OCI-LY1 (cell line): ENCODE results near the gene IL31RA.

Experiments
- H2AFZ ChIP-seq: fragments of 200-600 bp; sonication (generic), shearing (Covaris generic); 2 replicates; pipeline ENCODE4 v1.6.0; 2014; ENCODE audit warnings: antibody characterized with exemption, mild to moderate bottlenecking, low read length
- H3F3A ChIP-seq: fragments of 200-600 bp; sonication (generic), shearing (Covaris generic); 2 replicates; pipeline ENCODE4 v1.6.0; 2014; ENCODE audit warnings: mild to moderate bottlenecking, antibody characterized with exemption, low read length, moderate library complexity; ENCODE audit not compliant: insufficient read depth
- H3K27ac ChIP-seq: fragments of 200-600 bp; sonication (generic); 2 replicates; pipeline ENCODE4 v1.5.1; 2014; ENCODE audit warnings: low read length, mixed run types, mild to moderate bottlenecking, low read depth; ENCODE audit not compliant: poor library complexity, severe bottlenecking
- H3K27me3 ChIP-seq: fragments of 200-600 bp; sonication (generic); 2 replicates; pipeline ENCODE4 v1.6.0; 2014; ENCODE audit warnings: antibody characterized with exemption, mild to moderate bottlenecking, low read length, moderate library complexity; ENCODE audit not compliant: insufficient read depth
- H3K36me3 ChIP-seq: fragments of 200-600 bp; sonication (generic); 2 replicates; pipeline ENCODE4 v1.6.1; 2014; ENCODE audit warnings: mild to moderate bottlenecking, antibody characterized with exemption, low read length, moderate library complexity, mixed read lengths; ENCODE audit not compliant: insufficient read depth
- H3K4me1 ChIP-seq: fragments of 200-600 bp; sonication (generic); 2 replicates; pipeline ENCODE4 v1.5.1; 2014; ENCODE audit warnings: mild to moderate bottlenecking, low read length, moderate library complexity; ENCODE audit not compliant: insufficient read depth, severe bottlenecking
- H3K4me2 ChIP-seq: fragments of 200-600 bp; sonication (generic), shearing (Covaris generic); 2 replicates; pipeline ENCODE4 v1.6.1; 2014; ENCODE audit warnings: low read length
- H3K4me3 ChIP-seq: fragments of 200-600 bp; sonication (generic); 2 replicates; pipeline ENCODE4 v1.5.1; 2014; ENCODE audit warnings: low read length, low read depth, mild to moderate bottlenecking, mixed read lengths; ENCODE audit not compliant: poor library complexity, severe bottlenecking
- H3K79me2 ChIP-seq: fragments of 200-600 bp; shearing (Covaris generic); 2 replicates; pipeline ENCODE4 v1.6.1; 2016; ENCODE audit warnings: mixed run types, low read length, mixed read lengths; ENCODE audit not compliant: insufficient read depth
- H3K9ac ChIP-seq: fragments of 200-600 bp; sonication (generic), shearing (Covaris generic); 2 replicates; pipeline ENCODE4 v1.6.1; 2014; ENCODE audit warnings: mild to moderate bottlenecking, low read length, mixed read lengths
- H3K9me2 ChIP-seq: fragments of 200-600 bp; sonication (generic), shearing (Covaris generic); 2 replicates; pipeline ENCODE4 v1.6.1; 2014; ENCODE audit warnings: low read depth, mild to moderate bottlenecking, low read length, mixed read lengths
- H3K9me3 ChIP-seq: fragments of 200-600 bp; shearing (Covaris generic); 2 replicates; pipeline ENCODE4 v1.6.1; 2014; ENCODE audit warnings: low read length, mixed read lengths
- H4K20me1 ChIP-seq: fragments of 200-600 bp; sonication (generic), shearing (Covaris generic); 2 replicates; pipeline ENCODE4 v1.6.0; 2016; ENCODE audit warnings: mild to moderate bottlenecking, low read length; ENCODE audit not compliant: insufficient read depth
- EZH2 ChIP-seq: fragments of 200-600 bp; sonication (generic), shearing (Covaris generic); IDR thresholded peaks from 2 replicates; pipeline ENCODE4 v1.8.0; 2017; ENCODE audit warnings: borderline replicate concordance, mixed run types, mild to moderate bottlenecking, antibody characterized with exemption, low read length, moderate library complexity, mixed read lengths
- TF ChIP-seq, protein P1 (sequence below): fragments of 200-600 bp; sonication (generic), shearing (Covaris generic); IDR thresholded peaks from 2 replicates; pipeline ENCODE4 v1.5.1; 2017; ENCODE audit warnings: mild to moderate bottlenecking, antibody characterized with exemption, low read length, moderate library complexity, mixed read lengths

Gene IL31RA

DNA sequence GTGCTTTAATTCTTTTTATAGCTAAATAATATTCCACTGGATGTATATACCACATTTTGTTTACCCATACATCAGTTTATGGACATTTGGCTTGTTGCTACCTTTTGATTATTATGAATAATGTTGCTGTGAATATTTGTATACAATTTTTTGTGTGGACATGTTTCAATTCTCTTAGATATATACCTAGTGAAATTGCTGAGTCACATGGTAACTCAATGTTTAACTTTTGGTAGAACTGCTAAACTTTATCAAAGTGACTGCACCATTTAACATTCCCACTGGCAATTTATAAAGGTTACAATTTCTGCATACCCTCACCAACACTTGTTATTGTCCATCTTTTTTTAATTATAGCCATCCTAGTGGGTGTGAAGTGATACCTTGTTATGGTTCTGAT is 22.1 kb downstream of the IL31RA start:
- Histone ChIP-seq H3K36me3 (no peaks in the 10 kb centered on the region), H3K4me2 (no peak overlapping the region), H3K27ac (no peak overlapping the region), H3K9me2 (no peaks in the 10 kb centered on the region), H3K79me2 (no peaks in the 10 kb centered on the region), H3K9ac (no peak overlapping the region), H2AFZ (no peak overlapping the region), H3K27me3 (no peaks in the 10 kb centered on the region), H3F3A (no peaks in the 10 kb centered on the region), H3K4me1 (no peaks in the 10 kb centered on the region), H3K9me3 (no peaks in the 10 kb centered on the region), H3K4me3 (no peak overlapping the region), H4K20me1 (no peaks in the 10 kb centered on the region)
- TF ChIP-seq, protein P1, sequence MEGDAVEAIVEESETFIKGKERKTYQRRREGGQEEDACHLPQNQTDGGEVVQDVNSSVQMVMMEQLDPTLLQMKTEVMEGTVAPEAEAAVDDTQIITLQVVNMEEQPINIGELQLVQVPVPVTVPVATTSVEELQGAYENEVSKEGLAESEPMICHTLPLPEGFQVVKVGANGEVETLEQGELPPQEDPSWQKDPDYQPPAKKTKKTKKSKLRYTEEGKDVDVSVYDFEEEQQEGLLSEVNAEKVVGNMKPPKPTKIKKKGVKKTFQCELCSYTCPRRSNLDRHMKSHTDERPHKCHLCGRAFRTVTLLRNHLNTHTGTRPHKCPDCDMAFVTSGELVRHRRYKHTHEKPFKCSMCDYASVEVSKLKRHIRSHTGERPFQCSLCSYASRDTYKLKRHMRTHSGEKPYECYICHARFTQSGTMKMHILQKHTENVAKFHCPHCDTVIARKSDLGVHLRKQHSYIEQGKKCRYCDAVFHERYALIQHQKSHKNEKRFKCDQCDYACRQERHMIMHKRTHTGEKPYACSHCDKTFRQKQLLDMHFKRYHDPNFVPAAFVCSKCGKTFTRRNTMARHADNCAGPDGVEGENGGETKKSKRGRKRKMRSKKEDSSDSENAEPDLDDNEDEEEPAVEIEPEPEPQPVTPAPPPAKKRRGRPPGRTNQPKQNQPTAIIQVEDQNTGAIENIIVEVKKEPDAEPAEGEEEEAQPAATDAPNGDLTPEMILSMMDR: no peak
- no peak for TF ChIP-seq EZH2

GRCh38 chr5:55877655-55878054 is 26.5 kb downstream of the IL31RA start:
- H3K79me2 ChIP-seq: no peaks in the 10 kb centered on the region
- no peak overlapping the region for H3K4me2 ChIP-seq
- no peaks in the 10 kb centered on the region for H3K27me3 ChIP-seq
- H3K4me1 ChIP-seq: no peaks in the 10 kb centered on the region
- H3K36me3 ChIP-seq: no peaks in the 10 kb centered on the region
- no peak overlapping the region for H3K4me3 ChIP-seq
- H3K27ac ChIP-seq: no peak overlapping the region
- no peaks in the 10 kb centered on the region for H3K9me2 ChIP-seq
- H3K9me3 ChIP-seq: no peaks in the 10 kb centered on the region
- no peak overlapping the region for H3K9ac ChIP-seq
- H4K20me1 ChIP-seq: no peaks in the 10 kb centered on the region
- H3F3A ChIP-seq: no peaks in the 10 kb centered on the region
- TF ChIP-seq, protein P1: no peak
- TF ChIP-seq EZH2: no peak
- H2AFZ ChIP-seq: no peak overlapping the region

- H3F3A ChIP-seq: no peaks in the 10 kb centered on the region
- H3K4me2 ChIP-seq: no peak overlapping the region
- no peaks in the 10 kb centered on the region for H3K36me3 ChIP-seq
- no peaks in the 10 kb centered on the region for H3K79me2 ChIP-seq
- H2AFZ ChIP-seq: no peak overlapping the region
- H3K4me1 ChIP-seq: no peaks in the 10 kb centered on the region
- TF ChIP-seq, protein P1: no peak
- TF ChIP-seq EZH2: no peak
- H3K9ac ChIP-seq: no peak overlapping the region
- H3K9me2 ChIP-seq: no peaks in the 10 kb centered on the region
- no peak overlapping the region for H3K4me3 ChIP-seq
- no peaks in the 10 kb centered on the region for H3K27me3 ChIP-seq
- no peaks in the 10 kb centered on the region for H4K20me1 ChIP-seq
- H3K27ac ChIP-seq: no peak overlapping the region
- no peaks in the 10 kb centered on the region for H3K9me3 ChIP-seq
These were observed 29.3 kb downstream of the IL31RA start for GRCh38 chr5:55880453-55880852.
